Mammary epithelial cell (primary cell): ENCODE data around the gene RNF207.

Experiments
- EZH2 ChIP-seq: IDR thresholded peaks from 2 replicates; pipeline ENCODE4 v1.6.1; 2012; ENCODE audit warnings: low read length, inconsistent platforms, borderline replicate concordance
- TF ChIP-seq, protein P1 (sequence below), 2 donors: IDR thresholded peaks in 1 of 2; conservative IDR thresholded peaks in 1 of 2; 2 replicates each; pipeline ENCODE4 v1.5.1; 2011 to 2012; ENCODE audit warnings: inconsistent platforms in 2 of 2, low read length in 2 of 2, mild to moderate bottlenecking in 2 of 2, control low read depth in 1 of 2, low read depth in 1 of 2; ENCODE audit not compliant: insufficient read depth in 1 of 2; ENCODE audit errors: extremely low read depth in 1 of 2

DNA sequence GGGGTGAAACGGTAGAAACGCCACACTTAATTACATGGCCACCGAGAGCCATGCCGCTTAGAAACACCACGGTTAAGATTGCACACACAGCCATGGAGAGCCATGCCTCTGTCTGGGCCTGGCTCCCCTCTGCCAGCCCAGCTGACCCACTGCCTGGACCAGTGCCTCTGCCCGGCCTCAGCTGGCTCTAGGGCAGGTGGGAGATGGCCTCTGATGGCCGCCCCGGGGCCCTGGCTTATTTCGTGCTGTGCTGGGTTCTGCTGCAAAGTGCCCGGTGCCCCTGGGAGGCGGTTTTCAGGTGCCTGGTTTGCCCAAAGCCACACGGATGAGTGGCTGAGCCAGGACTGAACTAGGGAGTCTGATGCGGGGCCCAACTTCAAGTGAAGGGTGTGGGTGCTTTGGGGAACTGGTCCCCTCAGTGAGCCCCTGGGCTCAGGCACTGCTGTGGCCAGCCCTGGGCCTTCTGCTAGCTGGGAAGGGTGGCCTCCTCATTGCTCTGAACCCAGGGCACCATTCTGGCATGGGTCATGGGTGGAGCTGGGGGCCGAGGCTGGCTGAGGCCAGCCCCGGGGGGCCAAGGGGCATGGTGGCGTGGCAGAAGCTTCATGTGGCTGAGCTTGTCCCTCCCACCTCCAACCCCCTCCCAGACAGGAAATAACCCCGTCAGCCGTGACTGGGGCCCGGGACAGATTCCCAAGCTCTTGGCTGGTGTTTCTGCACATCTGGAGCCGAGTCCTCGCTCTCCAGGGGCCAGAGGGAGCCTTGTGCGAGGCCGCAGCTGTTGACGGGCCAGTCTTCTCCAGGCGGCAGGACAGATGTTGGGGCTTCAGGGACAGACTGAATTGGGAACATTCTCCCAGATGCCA lies 56.9 kb downstream of the RNF207 start:
- TF ChIP-seq, protein P1, sequence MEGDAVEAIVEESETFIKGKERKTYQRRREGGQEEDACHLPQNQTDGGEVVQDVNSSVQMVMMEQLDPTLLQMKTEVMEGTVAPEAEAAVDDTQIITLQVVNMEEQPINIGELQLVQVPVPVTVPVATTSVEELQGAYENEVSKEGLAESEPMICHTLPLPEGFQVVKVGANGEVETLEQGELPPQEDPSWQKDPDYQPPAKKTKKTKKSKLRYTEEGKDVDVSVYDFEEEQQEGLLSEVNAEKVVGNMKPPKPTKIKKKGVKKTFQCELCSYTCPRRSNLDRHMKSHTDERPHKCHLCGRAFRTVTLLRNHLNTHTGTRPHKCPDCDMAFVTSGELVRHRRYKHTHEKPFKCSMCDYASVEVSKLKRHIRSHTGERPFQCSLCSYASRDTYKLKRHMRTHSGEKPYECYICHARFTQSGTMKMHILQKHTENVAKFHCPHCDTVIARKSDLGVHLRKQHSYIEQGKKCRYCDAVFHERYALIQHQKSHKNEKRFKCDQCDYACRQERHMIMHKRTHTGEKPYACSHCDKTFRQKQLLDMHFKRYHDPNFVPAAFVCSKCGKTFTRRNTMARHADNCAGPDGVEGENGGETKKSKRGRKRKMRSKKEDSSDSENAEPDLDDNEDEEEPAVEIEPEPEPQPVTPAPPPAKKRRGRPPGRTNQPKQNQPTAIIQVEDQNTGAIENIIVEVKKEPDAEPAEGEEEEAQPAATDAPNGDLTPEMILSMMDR (conservative IDR thresholded peaks at IDR 0.05 in 1 of 2, IDR thresholded peaks at IDR 0.05 in 1 of 2; ENCODE audit: extremely low read depth in 1 of 2, insufficient read depth in 1 of 2, low read depth in 1 of 2, low read length in 2 of 2): no peak
- no peak for TF ChIP-seq EZH2
